Transverse colon (tissue), 4 donors: ENCODE results near the gene UCK2.

Experiments
- POLR2A ChIP-seq: fragments of 450-650 bp; IDR thresholded peaks from one replicate; pipeline ENCODE4 v1.6.1; 2016; ENCODE audit warnings: antibody characterized with exemption, mild to moderate bottlenecking, moderate library complexity
- POLR2AphosphoS5 ChIP-seq, 3 donors: sonication (generic); formaldehyde crosslinking; IDR thresholded peaks; one replicate each; pipeline ENCODE4 v1.6.1; 2016; ENCODE audit warnings: antibody characterized with exemption in 3 of 3
- TF ChIP-seq, protein P1 (sequence below), 5 experiments: fragments of 200-600 bp in 3 of 5; fragments of 450-650 bp in 2 of 5; sonication (generic) in 3 of 5; IDR thresholded peaks; 1 replicate in 2 of 5; 2 replicates in 3 of 5; pipeline ENCODE4 v1.5.1; 2016 to 2017; ENCODE audit warnings: antibody characterized with exemption in 5 of 5, inconsistent platforms in 3 of 5, mild to moderate bottlenecking in 2 of 5, moderate library complexity in 1 of 5

DNA sequence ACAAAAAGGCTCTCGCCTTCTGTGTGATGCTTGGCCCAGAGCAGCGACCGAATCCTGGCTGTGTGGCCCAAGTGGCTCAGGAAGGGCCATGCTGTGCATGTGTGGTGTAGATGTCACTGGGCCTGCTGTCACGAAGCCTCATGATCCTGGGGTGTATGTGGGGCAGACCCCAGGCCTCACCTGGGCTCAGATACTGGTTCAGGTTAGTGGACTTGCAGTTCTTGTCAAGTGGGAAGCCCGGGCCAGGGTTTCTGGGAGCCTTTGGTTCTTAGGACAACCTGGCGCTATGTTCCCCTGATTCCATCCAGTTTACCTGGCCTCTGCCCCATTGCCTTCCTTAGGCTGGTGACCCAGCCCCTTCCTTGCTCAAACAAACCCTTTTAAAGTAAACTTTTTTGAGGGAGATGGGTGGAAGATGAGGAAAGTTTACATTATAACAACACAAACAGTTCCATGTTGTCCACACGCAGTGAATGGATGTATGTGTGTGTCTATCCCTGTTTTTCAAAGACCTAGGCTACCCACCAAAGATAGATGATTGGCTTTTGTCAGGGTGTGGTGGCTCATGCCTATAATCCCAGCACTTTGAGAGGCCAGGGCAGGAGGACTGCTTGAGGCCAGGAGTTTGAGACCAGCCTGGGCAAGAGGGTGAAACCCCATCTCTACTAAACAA, 84.3 kb downstream of the UCK2 start:
- TF ChIP-seq POLR2AphosphoS5 (IDR thresholded peaks at IDR 0.05) (no peak), POLR2A (no peak)
- TF ChIP-seq, protein P1, sequence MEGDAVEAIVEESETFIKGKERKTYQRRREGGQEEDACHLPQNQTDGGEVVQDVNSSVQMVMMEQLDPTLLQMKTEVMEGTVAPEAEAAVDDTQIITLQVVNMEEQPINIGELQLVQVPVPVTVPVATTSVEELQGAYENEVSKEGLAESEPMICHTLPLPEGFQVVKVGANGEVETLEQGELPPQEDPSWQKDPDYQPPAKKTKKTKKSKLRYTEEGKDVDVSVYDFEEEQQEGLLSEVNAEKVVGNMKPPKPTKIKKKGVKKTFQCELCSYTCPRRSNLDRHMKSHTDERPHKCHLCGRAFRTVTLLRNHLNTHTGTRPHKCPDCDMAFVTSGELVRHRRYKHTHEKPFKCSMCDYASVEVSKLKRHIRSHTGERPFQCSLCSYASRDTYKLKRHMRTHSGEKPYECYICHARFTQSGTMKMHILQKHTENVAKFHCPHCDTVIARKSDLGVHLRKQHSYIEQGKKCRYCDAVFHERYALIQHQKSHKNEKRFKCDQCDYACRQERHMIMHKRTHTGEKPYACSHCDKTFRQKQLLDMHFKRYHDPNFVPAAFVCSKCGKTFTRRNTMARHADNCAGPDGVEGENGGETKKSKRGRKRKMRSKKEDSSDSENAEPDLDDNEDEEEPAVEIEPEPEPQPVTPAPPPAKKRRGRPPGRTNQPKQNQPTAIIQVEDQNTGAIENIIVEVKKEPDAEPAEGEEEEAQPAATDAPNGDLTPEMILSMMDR (IDR thresholded peaks at IDR 0.05): no peak
